Right renal cortex interstitium (tissue), 3 donors: ENCODE data around the gene ADARB2. TPM values are rescaled to one million over a fixed set of nuclear protein-coding genes. Genes with fewer than 3 reads are reported as not detected.

ENCODE experiments used
- DNase-seq, 3 donors: peaks; one replicate each; pipeline ENCODE4 v3.0.0-alpha.2; 2013; ENCODE audit warnings: low read depth in 3 of 3, low spot score in 2 of 3
- polyA plus RNA-seq, 3 donors: library from polyadenylated mRNA; unstranded; fragments of 120-200 nt; gene quantifications; one replicate each; pipeline ENCODE4 v1.2.1, GENCODE V29; 2013; ENCODE audit not compliant: insufficient read length in 3 of 3

ADARB2 gene
- polyA plus RNA-seq, 3 donors: 0.87 to 1.4 (median 1.4) TPM

DNA sequence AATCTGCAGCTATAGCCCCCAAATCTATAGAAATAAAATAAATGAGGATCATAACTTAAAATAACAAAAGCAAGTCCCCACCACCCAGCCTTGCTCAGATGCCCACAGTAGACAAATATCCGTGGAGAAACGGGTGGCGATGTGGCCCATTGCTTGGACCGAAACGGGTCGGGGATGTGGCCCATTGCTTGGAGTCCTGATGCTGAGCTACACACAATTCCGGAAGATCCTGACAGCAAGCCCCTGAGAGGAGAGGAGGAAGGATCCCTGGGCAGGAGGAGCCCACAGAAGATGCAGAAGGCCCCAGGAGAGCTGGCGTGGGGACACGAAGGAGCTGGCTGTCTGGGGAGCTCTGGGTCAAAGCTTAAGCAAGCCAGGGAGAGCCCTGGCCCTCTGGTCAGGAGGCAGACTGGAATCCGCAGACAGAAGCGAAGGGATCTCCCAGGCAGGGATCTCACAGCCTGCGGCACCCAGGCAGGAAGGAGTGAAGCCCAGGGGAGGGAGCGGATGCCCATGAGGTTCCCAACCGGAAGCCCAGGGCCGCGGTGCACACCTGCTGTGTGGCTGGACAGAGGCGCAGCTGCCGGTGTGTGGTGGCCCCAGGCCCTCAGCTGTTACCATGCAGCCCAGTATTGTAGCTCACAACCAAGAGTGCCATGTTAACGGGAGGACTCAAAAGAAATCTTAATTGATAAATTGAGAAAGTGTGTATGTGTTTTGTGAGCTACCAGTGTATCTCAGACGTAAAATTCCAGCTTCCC, 138.8 kb downstream of the ADARB2 start:
- DNase-seq: no peak

DNA sequence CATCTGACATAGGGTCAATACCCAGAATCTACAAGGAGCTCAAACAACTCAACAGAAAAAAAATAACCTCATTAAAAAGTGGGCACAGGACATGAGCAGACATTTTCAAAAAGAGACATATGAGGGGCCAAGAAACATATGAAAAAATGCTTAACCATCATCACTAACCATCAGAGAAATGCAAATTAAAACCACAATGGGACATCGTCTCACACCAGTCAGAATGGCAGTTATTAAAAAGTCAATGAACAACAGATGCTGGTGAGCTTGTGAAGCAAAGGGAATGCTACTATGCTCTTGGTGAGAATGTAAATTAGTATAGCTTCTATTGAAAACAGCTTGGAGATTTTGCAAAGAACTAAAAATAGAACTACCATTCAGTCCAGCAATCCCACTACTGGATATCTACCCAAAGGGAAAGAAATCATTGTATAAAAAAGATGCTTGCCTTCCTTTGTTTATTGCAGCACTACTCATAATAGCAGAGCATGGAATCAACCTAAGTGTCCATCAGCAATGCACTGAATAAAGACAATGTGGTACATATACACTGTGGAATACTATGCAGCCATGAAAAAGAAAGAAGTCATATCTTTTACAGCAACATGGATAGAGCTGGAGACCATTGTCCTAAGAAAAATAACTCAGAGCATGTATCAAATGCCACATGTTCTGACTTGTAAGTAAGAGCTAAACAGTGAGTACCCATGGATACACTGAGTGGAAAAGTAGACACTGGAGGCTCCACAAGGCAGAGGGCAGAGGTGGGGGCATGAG, 139.8 kb downstream of the ADARB2 start:
- DNase-seq: no peak

DNA sequence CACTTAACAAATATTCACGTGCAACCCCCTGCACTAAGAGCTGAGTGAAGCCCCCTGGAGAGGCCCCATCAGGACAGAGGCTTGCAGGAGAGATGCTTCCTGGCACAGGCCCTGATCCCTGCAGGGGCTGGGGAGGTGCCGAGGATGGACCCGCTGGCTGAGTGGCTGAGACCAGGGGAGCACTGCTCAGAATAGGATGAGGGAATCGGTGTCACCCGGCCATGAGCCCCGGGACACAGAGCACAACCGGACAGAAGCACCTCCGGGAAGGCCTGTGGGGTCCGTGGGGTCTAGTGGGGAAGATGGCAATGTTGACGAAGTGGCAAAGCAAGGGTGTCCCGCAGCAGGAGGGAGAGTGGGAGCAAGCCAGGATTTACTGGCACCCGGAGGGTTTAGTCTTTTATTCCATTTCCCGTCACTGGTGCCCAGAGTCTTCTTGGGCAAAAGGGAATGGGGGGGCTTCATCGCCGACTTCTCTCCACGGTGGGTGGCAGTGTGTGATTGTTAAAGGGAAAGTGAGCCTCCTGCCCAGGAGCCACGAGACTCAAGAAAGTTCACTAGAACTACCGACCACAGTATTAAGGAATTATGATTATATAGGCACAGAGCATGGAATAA, 140.7 kb downstream of the ADARB2 start:
- DNase-seq: no peak

DNA sequence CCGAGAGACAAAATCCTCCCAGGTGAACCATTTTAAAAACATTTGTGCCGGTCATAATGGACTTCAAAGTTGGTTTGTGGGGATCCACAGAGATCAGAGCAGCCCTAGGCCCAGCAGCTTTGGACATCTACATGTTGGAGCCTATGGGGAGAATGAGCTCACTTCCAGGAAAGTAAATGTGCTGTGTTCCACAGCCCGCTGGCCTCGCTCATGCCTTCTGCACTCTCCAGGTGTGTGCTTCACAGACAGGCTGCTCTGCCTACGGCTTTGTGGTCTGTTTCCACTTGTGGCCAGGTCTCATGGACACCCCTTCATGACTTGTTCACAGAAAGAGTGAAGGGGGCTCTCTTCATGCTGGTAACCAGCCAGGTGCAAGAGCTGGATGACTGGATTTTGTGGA, 141.6 kb downstream of the ADARB2 start:
- no peak for DNase-seq

DNA sequence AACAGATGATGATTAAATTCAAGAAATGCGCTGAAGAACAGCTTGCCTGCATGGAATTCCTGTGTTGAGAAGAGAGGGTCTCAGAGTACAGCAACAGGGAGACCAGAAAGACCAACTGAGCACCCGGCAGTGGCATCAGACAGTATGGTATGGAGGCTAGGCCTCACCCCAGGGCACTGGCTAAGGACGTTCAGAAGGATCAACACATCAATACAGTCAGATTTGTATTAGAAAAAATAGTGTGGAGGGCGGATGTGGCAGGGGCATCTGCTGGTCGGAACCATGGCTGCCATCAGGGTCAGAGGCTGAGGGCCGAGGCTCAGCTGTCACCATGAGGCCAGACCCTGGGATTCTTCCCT, 142.1 kb downstream of the ADARB2 start:
- DNase-seq: no peak

- DNase-seq: no peak
Observed at GRCh38 chr10:1594372-1595241, 142.7 kb downstream of the ADARB2 start.

DNA sequence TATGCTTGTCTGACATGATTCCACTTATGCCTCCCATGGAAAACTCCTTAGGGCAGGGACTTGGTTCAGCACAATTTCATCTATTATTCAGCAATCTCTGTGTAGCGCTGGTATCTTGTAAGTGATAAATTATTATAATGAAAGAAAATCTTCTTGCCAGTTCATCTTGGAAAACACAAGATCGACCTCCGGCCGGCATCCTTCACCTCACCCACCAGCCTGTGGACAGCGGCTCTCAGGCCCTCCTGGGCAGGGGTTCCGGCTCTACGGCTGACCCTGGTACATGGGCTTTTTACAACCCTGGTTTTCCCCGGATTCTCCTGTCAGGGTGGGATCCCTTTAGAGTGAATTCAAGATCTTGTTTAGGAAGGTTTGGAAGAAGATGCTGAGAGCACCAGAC, 145.6 kb downstream of the ADARB2 start:
- DNase-seq: no peak

DNA sequence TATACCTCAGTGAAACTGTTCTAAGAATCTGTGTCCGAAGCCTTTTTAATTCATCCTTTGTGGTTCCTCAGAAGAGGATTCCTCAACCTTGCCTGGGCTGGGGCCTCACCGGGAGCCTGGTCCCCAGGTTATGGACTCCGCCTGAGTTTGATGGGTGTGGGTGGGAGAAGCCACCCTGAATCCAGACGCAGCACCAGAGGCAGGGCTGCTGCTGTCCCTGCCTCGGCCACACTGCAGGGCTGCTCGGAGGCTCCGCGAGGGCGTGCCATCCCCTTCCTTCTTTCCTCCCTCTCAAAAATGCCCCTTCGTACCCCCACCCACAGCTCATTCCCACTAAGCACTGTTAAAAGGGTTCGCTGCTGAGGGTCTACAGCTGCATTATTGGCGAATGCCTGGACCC, 146.3 kb downstream of the ADARB2 start:
- DNase-seq: no peak

DNA sequence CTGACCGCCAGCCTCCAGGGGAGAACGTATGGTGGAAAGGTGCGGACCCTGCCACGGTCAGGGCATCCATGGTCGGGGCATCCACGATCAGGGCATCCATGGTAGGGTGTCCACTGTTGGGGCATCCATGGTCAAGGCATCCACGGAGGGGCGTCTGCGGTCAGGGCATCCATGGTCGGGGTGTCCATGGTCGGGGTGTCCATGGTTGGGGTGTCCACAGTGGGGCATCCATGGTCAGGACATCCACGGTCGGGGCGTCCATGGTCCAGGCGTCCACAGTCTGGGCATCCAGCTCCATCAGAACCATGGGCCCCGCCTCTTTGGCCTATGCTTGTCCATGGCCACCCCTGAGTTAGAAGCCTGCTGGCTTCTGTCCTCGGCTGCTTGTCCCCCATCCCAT, 148.1 kb downstream of the ADARB2 start:
- no peak for DNase-seq

GRCh38 chr10:1582739-1583138, 154.6 kb downstream of the ADARB2 start:
- no peak for DNase-seq

- no peak for DNase-seq
Observed at GRCh38 chr10:1581189-1581588, 156.1 kb downstream of the ADARB2 start.

DNA sequence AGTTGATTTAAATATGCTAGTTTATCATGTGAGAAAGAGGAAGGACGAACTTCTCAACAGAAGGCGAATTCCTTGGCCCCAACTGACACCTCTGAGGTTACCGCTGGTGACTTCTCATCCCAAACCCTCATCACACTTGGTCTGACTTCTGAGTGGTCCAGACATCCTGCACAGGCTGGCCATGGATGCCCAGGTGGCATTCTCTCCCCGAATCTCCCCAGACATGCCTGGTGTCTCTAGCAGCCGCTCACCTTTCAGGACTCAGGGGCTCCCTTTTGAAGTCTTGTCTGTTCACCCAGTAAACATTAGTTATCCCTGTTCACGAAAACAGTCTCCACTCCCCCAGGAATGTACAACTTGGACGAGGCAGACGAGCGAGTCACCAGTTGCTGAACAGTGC, 157.7 kb downstream of the ADARB2 start:
- DNase-seq: no peak

- DNase-seq: no peak
Observed at GRCh38 chr10:1579141-1579491, 158.2 kb downstream of the ADARB2 start.

DNA sequence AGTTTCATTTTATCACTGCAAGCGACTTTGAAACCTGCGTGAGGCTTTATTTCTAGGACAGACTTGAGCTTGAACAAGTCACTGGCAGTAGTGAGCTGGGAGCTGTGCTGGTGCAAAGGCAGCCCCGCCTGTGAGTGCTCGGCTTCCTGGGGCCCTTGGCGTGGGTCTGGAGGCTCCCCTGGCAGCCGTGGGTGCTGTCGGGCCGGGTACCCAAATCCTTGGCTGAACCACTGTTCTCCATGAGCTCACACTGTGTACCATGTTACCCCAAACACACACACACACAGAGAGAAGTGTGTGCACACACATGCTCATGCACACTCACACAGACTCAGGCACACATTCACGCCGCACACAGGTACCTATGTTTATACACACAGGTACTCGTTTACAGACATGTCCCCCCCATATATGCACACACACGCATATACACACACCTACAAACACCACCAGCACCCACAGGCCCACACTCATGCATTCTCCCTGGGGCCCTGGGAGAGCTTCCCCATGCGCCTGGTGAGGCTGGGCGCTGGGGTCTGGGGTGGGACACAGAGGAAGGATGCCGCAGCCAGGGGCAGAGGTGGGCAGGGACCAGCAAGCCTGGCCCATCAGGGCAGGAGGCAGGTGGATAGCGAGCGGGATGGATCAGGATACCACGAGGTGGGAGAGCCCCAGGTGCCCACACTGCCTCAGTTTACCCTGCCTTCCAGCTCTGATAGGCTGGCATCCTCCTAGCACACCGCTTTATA, 158.8 kb downstream of the ADARB2 start:
- no peak for DNase-seq

- DNase-seq: no peak
Observed at GRCh38 chr10:1577945-1578344, 159.4 kb downstream of the ADARB2 start.

- no peak for DNase-seq
Observed at GRCh38 chr10:1577373-1577770, 160.0 kb downstream of the ADARB2 start.

- no peak for DNase-seq
Observed at GRCh38 chr10:1576467-1577372, 160.6 kb downstream of the ADARB2 start.

DNA sequence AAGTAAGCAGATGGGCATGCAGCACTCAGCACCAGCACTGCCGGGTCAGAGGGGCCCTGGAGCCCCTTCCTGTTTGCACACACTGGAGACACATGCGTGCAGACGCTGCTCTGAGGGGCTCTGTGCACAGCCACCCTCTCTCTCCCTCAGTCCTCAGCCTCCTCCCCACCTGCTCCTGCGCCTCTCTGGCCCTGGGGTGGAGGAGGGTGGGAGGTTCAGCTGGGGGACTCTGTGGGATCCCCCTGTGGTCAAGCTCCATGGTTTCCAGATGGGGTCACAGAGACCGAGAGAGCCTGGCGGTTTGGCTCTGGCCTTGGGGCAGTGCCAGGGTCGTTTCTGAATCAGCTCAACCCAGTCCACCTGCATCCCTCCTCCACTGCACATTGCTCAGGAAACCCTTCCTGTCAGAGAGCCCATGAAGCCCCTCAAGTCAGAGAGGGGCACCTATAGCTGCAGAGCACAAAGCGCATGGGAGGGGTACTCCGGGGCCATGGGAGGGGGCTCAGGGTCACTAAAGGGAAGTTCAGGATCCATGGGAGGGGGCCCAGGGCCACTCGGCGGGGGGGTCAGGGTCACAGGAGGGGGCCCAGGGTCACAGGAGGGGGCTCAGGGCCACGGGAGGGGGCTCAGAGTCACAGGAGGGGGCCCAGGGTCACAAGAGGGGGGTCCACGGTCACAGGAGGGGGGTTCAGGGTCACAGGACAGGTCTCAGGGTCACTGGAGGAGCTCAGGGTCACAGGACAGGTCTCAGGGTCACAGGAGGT, 161.7 kb downstream of the ADARB2 start:
- DNase-seq: no peak

DNA sequence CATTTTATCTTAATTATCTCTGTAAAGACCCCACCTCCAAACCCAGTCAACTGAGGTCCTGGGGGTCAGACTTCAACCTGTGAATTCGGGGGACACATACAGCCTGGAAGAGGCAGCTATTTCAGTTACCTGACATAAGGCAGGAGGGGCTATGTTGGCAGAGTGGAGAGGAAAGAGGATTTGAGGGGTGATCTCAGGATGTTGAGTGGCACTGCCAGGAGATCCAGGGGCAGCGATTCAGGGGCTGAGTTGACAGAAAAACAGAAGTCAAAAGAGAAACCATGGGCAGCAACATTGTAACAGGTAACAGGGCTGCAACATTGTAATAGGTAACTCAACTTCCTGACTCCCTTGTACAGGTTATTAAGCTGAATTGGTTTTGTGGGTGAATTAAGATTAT, 162.6 kb downstream of the ADARB2 start:
- no peak for DNase-seq
